HG03432 (cell line): ENCODE measurements around the gene C7.
"Not testable (repeated sequence)": the region's sequence is repeated elsewhere in the genome, so short reads cannot be mapped to it uniquely, and the experiment has no call there.

Experiments
- ATAC-seq: cut with Tn5 transposase; IDR thresholded peaks from one replicate; pipeline ENCODE4 v1.9.1; 2021; ENCODE audit warnings: mild to moderate bottlenecking, moderate library complexity; ENCODE audit not compliant: unreplicated experiment

Gene C7

GRCh38 chr5:40909264-40909663 lies at the start of gene C7:
Gene C7, plus strand, starts transcription at chr5:40909497. Its CDS starts 114 bp downstream, at chr5:40909611.
- ATAC-seq: no peak

- no peak for ATAC-seq
Observed at GRCh38 chr5:40860711-40861110, 48.6 kb upstream of the C7 start.

GRCh38 chr5:40865004-40865403 lies 44.3 kb upstream of the C7 start:
- not testable (repeated sequence) for ATAC-seq

- ATAC-seq: no peak
Observed at GRCh38 chr5:40866844-40867243, 42.5 kb upstream of the C7 start.

- no peak for ATAC-seq
Observed at GRCh38 chr5:40869384-40869783, 39.9 kb upstream of the C7 start.

- ATAC-seq: no peak
Observed at GRCh38 chr5:40871177-40871576, 38.1 kb upstream of the C7 start.

GRCh38 chr5:40872253-40872652 lies 37.0 kb upstream of the C7 start:
- not testable (repeated sequence) for ATAC-seq

GRCh38 chr5:40873286-40873880 lies 35.9 kb upstream of the C7 start:
- ATAC-seq: no peak

- no peak for ATAC-seq
Observed at GRCh38 chr5:40875958-40876357, 33.3 kb upstream of the C7 start.

GRCh38 chr5:40877371-40877988 lies 31.8 kb upstream of the C7 start:
- no peak for ATAC-seq

GRCh38 chr5:40879163-40879942 lies 29.9 kb upstream of the C7 start:
- ATAC-seq: no peak

- no peak for ATAC-seq
Observed at GRCh38 chr5:40882291-40882690, 27.0 kb upstream of the C7 start.

- not testable (repeated sequence) for ATAC-seq
Observed at GRCh38 chr5:40883051-40883450, 26.2 kb upstream of the C7 start.

GRCh38 chr5:40895440-40896425 lies 13.6 kb upstream of the C7 start:
- not testable (repeated sequence) for ATAC-seq

GRCh38 chr5:40904205-40904993 lies 4.9 kb upstream of the C7 start:
- ATAC-seq: peak; percentile 92

- no peak for ATAC-seq
Observed at GRCh38 chr5:40904994-40905306, 4.3 kb upstream of the C7 start.

- no peak for ATAC-seq
Observed at GRCh38 chr5:40906351-40906751, 2.9 kb upstream of the C7 start.

GRCh38 chr5:40909723-40910122 lies 426 bp downstream of the C7 start:
- ATAC-seq: no peak

GRCh38 chr5:40911266-40911665 lies 2.0 kb downstream of the C7 start:
- no peak for ATAC-seq

GRCh38 chr5:40914835-40915234 lies 5.5 kb downstream of the C7 start:
- no peak for ATAC-seq
